HEK293 (cell line): ENCODE data around the gene EGR2.

Experiments used
- AEBP2 ChIP-seq: fragments of 450-650 bp; formaldehyde crosslinking; IDR thresholded peaks from 2 replicates; pipeline ENCODE4 v1.5.1; 2016; ENCODE audit warnings: missing biosample characterization, missing genetic modification characterization, borderline replicate concordance
- FEZF1 ChIP-seq: fragments of 450-650 bp; formaldehyde crosslinking; IDR thresholded peaks from 2 replicates; pipeline ENCODE4 v1.5.1; 2016; ENCODE audit warnings: missing biosample characterization, missing genetic modification characterization
- GLIS2 ChIP-seq: fragments of 450-650 bp; formaldehyde crosslinking; IDR thresholded peaks from 2 replicates; pipeline ENCODE4 v1.5.1; 2016; ENCODE audit warnings: missing biosample characterization, missing genetic modification characterization
- SP2 ChIP-seq: fragments of 450-650 bp; formaldehyde crosslinking; IDR thresholded peaks from 2 replicates; pipeline ENCODE4 v1.5.1; 2016; ENCODE audit warnings: missing biosample characterization, missing genetic modification characterization
- ZBTB48 ChIP-seq: fragments of 450-650 bp; formaldehyde crosslinking; IDR thresholded peaks from 2 replicates; pipeline ENCODE4 v1.5.1; 2016; ENCODE audit warnings: missing biosample characterization, missing genetic modification characterization
- ZNF10 ChIP-seq: fragments of 450-650 bp; formaldehyde crosslinking; IDR thresholded peaks from 2 replicates; pipeline ENCODE4 v1.5.1; 2017; ENCODE audit warnings: missing biosample characterization, missing genetic modification characterization
- ZNF121 ChIP-seq: fragments of 450-650 bp; formaldehyde crosslinking; IDR thresholded peaks from 2 replicates; pipeline ENCODE4 v1.5.1; 2016; ENCODE audit warnings: missing biosample characterization, missing genetic modification characterization
- ZNF16 ChIP-seq: fragments of 450-650 bp; formaldehyde crosslinking; IDR thresholded peaks from 2 replicates; pipeline ENCODE4 v1.5.1; 2016; ENCODE audit warnings: low read depth, missing biosample characterization, missing genetic modification characterization
- ZNF2 ChIP-seq: fragments of 450-650 bp; formaldehyde crosslinking; IDR thresholded peaks from 2 replicates; pipeline ENCODE4 v1.5.1; 2016; ENCODE audit warnings: missing biosample characterization, missing genetic modification characterization
- ZNF202 ChIP-seq: fragments of 450-650 bp; formaldehyde crosslinking; IDR thresholded peaks from 2 replicates; pipeline ENCODE4 v1.5.1; 2016; ENCODE audit warnings: missing biosample characterization, missing genetic modification characterization, borderline replicate concordance
- ZNF274 ChIP-seq, 2 experiments: fragments of 200-500 bp in 1 of 2; fragments of 450-650 bp in 1 of 2; sonication (Bioruptor generic) in 1 of 2; formaldehyde crosslinking in 1 of 2; IDR thresholded peaks; 2 replicates each; pipeline versions ENCODE4 v1.5.1 to v1.6.1; 2014 to 2016; ENCODE audit warnings: borderline replicate concordance in 1 of 2, inconsistent platforms in 1 of 2, low read length in 1 of 2, missing biosample characterization in 1 of 2, missing genetic modification characterization in 1 of 2
- ZNF292 ChIP-seq: fragments of 450-650 bp; formaldehyde crosslinking; IDR thresholded peaks from 2 replicates; pipeline ENCODE4 v1.5.1; 2016; ENCODE audit warnings: low read depth, missing biosample characterization, missing genetic modification characterization, borderline replicate concordance
- ZNF394 ChIP-seq: fragments of 450-650 bp; formaldehyde crosslinking; IDR thresholded peaks from 2 replicates; pipeline ENCODE4 v1.5.1; 2016; ENCODE audit warnings: missing biosample characterization, missing genetic modification characterization, mild to moderate bottlenecking, moderate library complexity, borderline replicate concordance
- ZNF48 ChIP-seq: fragments of 450-650 bp; formaldehyde crosslinking; IDR thresholded peaks from 2 replicates; pipeline ENCODE4 v1.5.1; 2016; ENCODE audit warnings: missing biosample characterization, missing genetic modification characterization
- ZNF514 ChIP-seq: fragments of 450-650 bp; formaldehyde crosslinking; IDR thresholded peaks from 2 replicates; pipeline ENCODE4 v1.5.1; 2016; ENCODE audit warnings: missing biosample characterization, missing genetic modification characterization
- ZNF561 ChIP-seq: fragments of 450-650 bp; IDR thresholded peaks from 2 replicates; pipeline ENCODE4 v1.5.1; 2018; ENCODE audit warnings: missing biosample characterization, missing genetic modification characterization, borderline replicate concordance
- ZNF610 ChIP-seq: fragments of 450-650 bp; formaldehyde crosslinking; IDR thresholded peaks from 2 replicates; pipeline ENCODE4 v1.5.1; 2016; ENCODE audit warnings: missing biosample characterization, missing genetic modification characterization, borderline replicate concordance
- ZNF624 ChIP-seq: fragments of 450-650 bp; formaldehyde crosslinking; IDR thresholded peaks from 2 replicates; pipeline ENCODE4 v1.5.1; 2017; ENCODE audit warnings: missing biosample characterization, missing genetic modification characterization
- ZNF629 ChIP-seq: fragments of 450-650 bp; formaldehyde crosslinking; IDR thresholded peaks from 2 replicates; pipeline ENCODE4 v1.5.1; 2017; ENCODE audit warnings: missing biosample characterization, missing genetic modification characterization
- ZNF654 ChIP-seq: fragments of 450-650 bp; formaldehyde crosslinking; IDR thresholded peaks from 2 replicates; pipeline ENCODE4 v1.5.1; 2016; ENCODE audit warnings: low read depth, missing biosample characterization, missing genetic modification characterization
- ZNF692 ChIP-seq: fragments of 450-650 bp; formaldehyde crosslinking; IDR thresholded peaks from 2 replicates; pipeline ENCODE4 v1.5.1; 2016; ENCODE audit warnings: missing biosample characterization, missing genetic modification characterization
- ZNF747 ChIP-seq: fragments of 450-650 bp; formaldehyde crosslinking; IDR thresholded peaks from 2 replicates; pipeline ENCODE4 v1.5.1; 2016; ENCODE audit warnings: missing biosample characterization, missing genetic modification characterization
- ZNF76 ChIP-seq: fragments of 450-650 bp; formaldehyde crosslinking; IDR thresholded peaks from 2 replicates; pipeline ENCODE4; 2016; ENCODE audit warnings: low read depth, missing biosample characterization, missing genetic modification characterization, borderline replicate concordance
- ZXDB ChIP-seq: fragments of 450-650 bp; formaldehyde crosslinking; IDR thresholded peaks from 2 replicates; pipeline ENCODE4 v1.5.1; 2016; ENCODE audit warnings: missing biosample characterization, missing genetic modification characterization
- TF ChIP-seq, protein P1 (sequence below): fragments of 450-650 bp; formaldehyde crosslinking; IDR thresholded peaks from 2 replicates; pipeline ENCODE4 v1.5.1; 2017; ENCODE audit warnings: missing biosample characterization, missing genetic modification characterization
- TF ChIP-seq, protein P2 (sequence below): fragments of 450-650 bp; formaldehyde crosslinking; IDR thresholded peaks from 2 replicates; pipeline ENCODE4 v1.5.1; 2016; ENCODE audit warnings: missing biosample characterization, missing genetic modification characterization
- TF ChIP-seq, protein P3 (sequence below): fragments of 450-650 bp; formaldehyde crosslinking; IDR thresholded peaks from 2 replicates; pipeline ENCODE4 v1.5.1; 2016; ENCODE audit warnings: missing biosample characterization, missing genetic modification characterization

EGR2 gene

GRCh38 chr10:62817121-62817765, 1.1 kb upstream of the EGR2 start (continued):
- TF ChIP-seq, protein P1, sequence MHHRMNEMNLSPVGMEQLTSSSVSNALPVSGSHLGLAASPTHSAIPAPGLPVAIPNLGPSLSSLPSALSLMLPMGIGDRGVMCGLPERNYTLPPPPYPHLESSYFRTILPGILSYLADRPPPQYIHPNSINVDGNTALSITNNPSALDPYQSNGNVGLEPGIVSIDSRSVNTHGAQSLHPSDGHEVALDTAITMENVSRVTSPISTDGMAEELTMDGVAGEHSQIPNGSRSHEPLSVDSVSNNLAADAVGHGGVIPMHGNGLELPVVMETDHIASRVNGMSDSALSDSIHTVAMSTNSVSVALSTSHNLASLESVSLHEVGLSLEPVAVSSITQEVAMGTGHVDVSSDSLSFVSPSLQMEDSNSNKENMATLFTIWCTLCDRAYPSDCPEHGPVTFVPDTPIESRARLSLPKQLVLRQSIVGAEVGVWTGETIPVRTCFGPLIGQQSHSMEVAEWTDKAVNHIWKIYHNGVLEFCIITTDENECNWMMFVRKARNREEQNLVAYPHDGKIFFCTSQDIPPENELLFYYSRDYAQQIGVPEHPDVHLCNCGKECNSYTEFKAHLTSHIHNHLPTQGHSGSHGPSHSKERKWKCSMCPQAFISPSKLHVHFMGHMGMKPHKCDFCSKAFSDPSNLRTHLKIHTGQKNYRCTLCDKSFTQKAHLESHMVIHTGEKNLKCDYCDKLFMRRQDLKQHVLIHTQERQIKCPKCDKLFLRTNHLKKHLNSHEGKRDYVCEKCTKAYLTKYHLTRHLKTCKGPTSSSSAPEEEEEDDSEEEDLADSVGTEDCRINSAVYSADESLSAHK: peak; percentile 54; the same call in 1 of the 2 replicates
- TF ChIP-seq SP2 (tag by site-specific recombination) (peak; percentile 87), ZNF16 (tag by site-specific recombination) (no peak), ZXDB (tag by site-specific recombination) (peak; percentile 23; the same call in 1 of the 2 replicates), ZBTB48 (tag by site-specific recombination) (peak; percentile 62; the same call in 1 of the 2 replicates), ZNF202 (tag by site-specific recombination) (no peak), ZNF10 (tag by site-specific recombination) (peak; percentile 40; the same call in 1 of the 2 replicates), ZNF121 (no peak), ZNF292 (tag by site-specific recombination) (no peak), ZNF692 (tag by site-specific recombination) (peak; percentile 41; the same call in 1 of the 2 replicates), ZNF394 (tag by site-specific recombination) (no peak; the same call in 1 of the 2 replicates), ZNF624 (no peak), ZNF610 (peak; percentile 43; the same call in 1 of the 2 replicates), ZNF514 (no peak), ZNF629 (tag by site-specific recombination) (peak; percentile 45), ZNF76 (tag by site-specific recombination) (no peak), AEBP2 (no peak), FEZF1 (tag by site-specific recombination) (no peak), ZNF654 (tag by site-specific recombination) (no peak), ZNF2 (peak; percentile 66), ZNF747 (tag by site-specific recombination) (no peak), GLIS2 (tag by site-specific recombination) (peak; percentile 86), ZNF48 (tag by site-specific recombination) (no peak), ZNF274 (IDR thresholded peaks at IDR 0.05; ENCODE audit: low read length) (no peak), ZNF274 (tag by site-specific recombination; IDR thresholded peaks at IDR 0.05; ENCODE audit: borderline replicate concordance) (no peak), ZNF561 (tag by site-specific recombination) (no peak; the same call in 1 of the 2 replicates)
- TF ChIP-seq, protein P2, sequence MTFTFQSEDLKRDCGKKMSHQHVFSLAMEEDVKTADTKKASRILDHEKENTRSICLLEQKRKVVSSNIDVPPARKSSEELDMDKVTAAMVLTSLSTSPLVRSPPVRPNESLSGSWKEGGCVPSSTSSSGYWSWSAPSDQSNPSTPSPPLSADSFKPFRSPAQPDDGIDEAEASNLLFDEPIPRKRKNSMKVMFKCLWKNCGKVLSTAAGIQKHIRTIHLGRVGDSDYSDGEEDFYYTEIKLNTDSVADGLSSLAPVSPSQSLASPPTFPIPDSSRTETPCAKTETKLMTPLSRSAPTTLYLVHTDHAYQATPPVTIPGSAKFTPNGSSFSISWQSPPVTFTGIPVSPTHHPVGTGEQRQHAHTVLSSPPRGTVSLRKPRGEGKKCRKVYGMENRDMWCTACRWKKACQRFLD (tag by site-specific recombination): no peak
- TF ChIP-seq, protein P3, sequence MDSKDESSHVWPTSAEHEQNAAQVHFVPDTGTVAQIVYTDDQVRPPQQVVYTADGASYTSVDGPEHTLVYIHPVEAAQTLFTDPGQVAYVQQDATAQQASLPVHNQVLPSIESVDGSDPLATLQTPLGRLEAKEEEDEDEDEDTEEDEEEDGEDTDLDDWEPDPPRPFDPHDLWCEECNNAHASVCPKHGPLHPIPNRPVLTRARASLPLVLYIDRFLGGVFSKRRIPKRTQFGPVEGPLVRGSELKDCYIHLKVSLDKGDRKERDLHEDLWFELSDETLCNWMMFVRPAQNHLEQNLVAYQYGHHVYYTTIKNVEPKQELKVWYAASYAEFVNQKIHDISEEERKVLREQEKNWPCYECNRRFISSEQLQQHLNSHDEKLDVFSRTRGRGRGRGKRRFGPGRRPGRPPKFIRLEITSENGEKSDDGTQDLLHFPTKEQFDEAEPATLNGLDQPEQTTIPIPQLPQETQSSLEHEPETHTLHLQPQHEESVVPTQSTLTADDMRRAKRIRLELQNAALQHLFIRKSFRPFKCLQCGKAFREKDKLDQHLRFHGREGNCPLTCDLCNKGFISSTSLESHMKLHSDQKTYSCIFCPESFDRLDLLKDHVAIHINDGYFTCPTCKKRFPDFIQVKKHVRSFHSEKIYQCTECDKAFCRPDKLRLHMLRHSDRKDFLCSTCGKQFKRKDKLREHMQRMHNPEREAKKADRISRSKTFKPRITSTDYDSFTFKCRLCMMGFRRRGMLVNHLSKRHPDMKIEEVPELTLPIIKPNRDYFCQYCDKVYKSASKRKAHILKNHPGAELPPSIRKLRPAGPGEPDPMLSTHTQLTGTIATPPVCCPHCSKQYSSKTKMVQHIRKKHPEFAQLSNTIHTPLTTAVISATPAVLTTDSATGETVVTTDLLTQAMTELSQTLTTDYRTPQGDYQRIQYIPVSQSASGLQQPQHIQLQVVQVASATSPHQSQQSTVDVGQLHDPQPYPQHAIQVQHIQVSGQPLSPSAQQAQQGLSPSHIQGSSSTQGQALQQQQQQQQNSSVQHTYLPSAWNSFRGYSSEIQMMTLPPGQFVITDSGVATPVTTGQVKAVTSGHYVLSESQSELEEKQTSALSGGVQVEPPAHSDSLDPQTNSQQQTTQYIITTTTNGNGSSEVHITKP: peak; percentile 41
